NOMO-1 treated with DMSO at 0.1 percent for 48 hours (cell line): ENCODE data around the gene ATP5ME.
"Not testable (repeated sequence)": the region's sequence is repeated elsewhere in the genome, so short reads cannot be mapped to it uniquely, and the experiment has no call there.

Experiments used
- DNase-seq: peaks from one replicate; lab custom pipeline; 2025; ENCODE audit not compliant: unreplicated experiment; lab: John Stamatoyannopoulos, UW

The ATP5ME gene

GRCh38 chr4:705278-706082, 31.4 kb upstream of the ATP5ME start, which contains the start of gene PCGF3:
PCGF3 (plus strand) TSS chr4:705832; CDS start chr4:733681, 27,849 bp downstream.
- DNase-seq = peak; percentile 84

- DNase-seq = no peak
Observed at GRCh38 chr4:704971-705277, 30.8 kb upstream of the ATP5ME start.

- no peak for DNase-seq
Observed at GRCh38 chr4:704198-704891, 30.3 kb upstream of the ATP5ME start.

DNA sequence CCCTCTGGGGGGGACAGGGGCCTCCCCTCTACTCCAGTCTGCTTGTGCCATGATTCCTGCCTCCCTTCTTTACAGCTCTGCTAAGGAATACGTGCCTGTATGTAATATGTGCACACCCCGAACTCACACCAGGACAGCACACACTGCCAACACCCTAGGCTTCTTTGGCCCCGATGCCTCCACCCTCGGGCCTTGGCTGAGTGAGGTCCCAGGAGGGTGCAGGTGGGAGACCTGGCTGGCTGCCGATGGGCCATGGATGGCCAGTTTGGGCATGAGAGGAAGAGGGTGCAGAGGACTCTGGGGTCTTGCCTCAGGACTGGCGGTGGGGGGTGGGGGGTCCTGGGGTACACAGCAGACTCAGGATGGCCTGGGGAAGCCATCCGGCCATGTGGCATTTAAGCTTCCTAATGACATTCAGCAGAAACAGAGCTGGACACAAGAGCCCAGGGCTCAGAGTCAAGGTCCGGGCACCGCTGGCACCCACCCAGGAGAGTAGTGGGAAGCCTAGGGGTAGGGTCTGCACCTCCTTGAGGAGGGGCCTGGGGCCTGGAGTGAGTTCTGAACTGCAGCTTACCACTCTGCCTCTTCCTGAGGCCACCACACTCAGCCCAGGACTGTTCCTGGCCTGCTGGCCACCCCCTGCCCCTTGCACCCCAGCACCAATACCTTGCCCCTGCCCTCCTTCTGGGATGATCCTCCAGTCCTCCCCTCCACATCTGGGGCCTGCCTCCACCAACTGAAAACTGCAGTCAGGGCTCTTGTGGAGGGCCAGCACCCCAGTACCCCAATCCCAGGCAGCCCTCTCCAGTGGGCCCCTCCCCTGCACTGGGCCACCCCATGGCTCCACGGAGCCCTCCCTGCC, 29.5 kb upstream of the ATP5ME start:
- DNase-seq = no peak

DNA sequence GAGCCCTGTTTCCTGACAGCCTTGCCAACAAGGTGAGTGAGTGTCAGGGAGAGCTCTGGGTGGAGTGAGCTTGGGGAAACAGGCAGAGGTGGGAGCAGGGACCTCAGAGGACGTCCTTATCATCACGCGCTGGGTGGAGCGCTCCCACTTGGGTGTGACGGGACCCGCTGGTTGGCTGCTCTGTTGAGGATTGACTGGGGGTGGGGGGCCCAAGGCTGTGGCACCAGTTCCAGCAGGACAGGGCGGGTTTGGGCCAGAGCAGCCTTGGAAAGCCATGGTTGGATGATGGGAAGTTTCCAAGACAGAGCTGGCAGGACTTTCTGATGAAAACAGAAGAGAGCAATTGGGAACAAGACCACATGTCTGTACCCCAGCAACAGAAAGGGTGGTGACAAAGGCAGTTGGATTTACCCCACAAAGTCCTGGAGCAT, 28.6 kb upstream of the ATP5ME start:
- DNase-seq = no peak

- DNase-seq = no peak
Observed at GRCh38 chr4:700587-701264, 26.6 kb upstream of the ATP5ME start.

DNA sequence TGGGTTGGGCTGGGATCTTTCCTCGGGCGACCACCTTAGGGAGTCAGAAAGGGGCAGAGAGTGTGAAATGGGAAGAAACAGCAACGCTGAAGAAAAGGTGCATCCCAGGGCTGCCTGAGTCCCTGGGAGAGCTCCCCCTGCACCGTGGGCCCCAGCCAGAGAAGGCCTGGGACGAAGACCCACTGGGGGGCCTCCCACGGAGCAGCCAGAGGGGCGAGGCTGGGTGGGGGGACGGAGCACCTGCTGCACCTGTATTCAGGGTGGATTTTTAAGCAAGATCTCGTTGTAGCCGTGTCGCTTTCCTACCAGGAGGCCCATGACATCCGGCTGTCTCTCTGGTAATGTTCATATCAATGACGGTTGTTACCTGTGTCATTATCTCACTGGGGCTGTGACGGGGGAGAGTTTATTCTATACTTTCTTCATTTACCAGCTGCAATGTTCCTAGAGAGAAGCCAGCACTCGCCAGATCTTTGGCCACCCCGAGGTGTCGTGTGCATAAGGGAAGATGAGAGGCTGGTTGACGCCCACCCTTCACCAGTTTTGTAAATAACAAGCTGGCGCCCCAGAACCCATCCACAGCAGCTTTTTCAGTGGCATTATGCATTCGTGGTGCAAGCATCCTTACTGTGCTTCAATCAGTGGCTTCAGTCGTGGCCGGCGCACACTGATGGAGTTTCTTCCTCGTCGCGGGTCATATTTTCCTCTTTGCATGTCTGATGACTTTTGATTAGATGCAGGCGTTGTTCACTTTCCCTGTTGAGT, 25.9 kb upstream of the ATP5ME start:
- no peak for DNase-seq

GRCh38 chr4:694341-694940, 20.4 kb upstream of the ATP5ME start:
- DNase-seq = not testable (repeated sequence)

GRCh38 chr4:692771-693554, 18.9 kb upstream of the ATP5ME start:
- DNase-seq = no peak

- no peak for DNase-seq
Observed at GRCh38 chr4:689723-690122, 15.6 kb upstream of the ATP5ME start.

GRCh38 chr4:688854-689681, 15.0 kb upstream of the ATP5ME start, which contains the start of gene SLC49A3:
SLC49A3 (minus strand) TSS chr4:689151; CDS start chr4:689127, 24 bp downstream.
- peak; percentile 41 for DNase-seq

- DNase-seq = no peak
Observed at GRCh38 chr4:687971-688853, 14.1 kb upstream of the ATP5ME start.

- DNase-seq = peak; percentile 90
Observed at GRCh38 chr4:687048-687970, 13.2 kb upstream of the ATP5ME start.

DNA sequence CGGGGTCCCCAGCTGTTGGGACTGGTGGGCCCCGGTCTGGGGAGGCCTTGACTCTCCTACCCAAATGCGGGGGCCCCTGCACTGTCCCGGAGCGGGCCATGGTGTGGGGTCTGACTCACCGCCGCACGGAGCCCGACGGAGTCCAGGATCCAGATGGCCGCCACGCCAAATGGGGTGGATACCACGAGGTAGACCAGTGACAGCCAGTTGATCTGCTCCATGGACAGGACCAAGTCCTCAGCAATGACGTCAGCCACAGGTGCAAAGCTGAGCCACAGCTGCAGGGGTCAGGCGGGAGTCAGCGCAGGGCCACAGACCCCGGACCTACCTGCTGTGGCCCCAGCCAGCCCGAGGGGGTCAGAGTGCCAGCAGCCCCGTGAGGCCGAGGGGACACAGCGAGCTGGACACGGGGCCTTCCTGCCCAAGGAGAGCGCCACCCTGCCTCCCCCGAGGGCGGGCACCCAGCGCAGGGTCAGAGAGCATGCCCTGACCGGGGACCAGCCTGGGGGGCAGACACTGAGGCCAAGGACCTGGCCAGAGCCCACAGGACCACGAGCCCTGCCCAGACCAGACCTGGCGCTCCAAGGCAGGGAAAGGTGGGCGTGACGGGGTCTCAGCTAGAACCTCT, 12.5 kb upstream of the ATP5ME start:
- no peak for DNase-seq

DNA sequence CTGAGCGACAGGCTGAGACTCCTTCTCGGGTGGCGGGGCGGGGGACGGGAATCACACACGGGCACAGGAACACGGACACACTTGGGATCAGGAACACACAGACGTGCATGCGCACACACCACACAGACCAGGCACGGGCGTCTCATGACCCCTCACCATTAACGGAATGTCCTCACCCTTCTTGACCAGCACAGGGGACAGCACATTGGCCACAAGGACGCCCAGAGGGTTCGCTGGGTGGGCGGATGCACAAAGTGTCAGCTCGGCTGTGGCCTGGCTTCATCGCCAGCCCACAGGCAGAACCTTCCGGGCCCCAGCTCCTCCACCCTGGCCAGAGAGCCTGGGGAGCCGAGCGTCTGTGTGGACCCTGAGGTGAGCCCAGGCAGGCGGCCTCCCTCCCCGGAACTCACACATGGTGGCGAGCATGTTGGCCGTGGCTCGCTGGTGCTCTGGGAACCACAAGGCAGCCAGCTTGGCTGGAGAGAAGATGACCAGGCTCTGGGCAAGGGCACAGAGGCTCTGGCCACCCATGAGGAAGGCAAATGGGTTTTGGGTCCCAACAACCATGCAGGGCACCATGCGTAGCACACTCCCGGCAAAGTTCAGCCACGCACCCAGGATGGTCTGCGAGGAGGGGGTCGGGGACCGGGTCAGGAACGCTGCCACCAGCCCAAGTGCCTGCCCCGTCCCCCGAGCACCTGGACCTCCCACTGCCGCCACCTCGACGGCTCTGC, 11.8 kb upstream of the ATP5ME start:
- DNase-seq = no peak
